Forelimb muscle (tissue), 1 donor: Measurements from ENCODE around the gene DTWD2. TPM values are rescaled to one million over a fixed set of nuclear protein-coding genes. Genes with fewer than 3 reads are reported as not detected.
"Not testable (repeated sequence)": the region's sequence is repeated elsewhere in the genome, so short reads cannot be mapped to it uniquely, and the experiment has no call there.

ENCODE experiments used
- DNase-seq: peaks from one replicate; pipeline ENCODE4 v3.0.0-alpha.2; 2013; ENCODE audit warnings: low read depth
- polyA plus RNA-seq: library from polyadenylated mRNA; unstranded; fragments of 120-200 nt; gene quantifications from one replicate; pipeline ENCODE4 v1.2.1, GENCODE V29; 2013; ENCODE audit not compliant: insufficient read length

DTWD2 gene
- polyA plus RNA-seq, 1 donor, result 7.8 TPM

DNA sequence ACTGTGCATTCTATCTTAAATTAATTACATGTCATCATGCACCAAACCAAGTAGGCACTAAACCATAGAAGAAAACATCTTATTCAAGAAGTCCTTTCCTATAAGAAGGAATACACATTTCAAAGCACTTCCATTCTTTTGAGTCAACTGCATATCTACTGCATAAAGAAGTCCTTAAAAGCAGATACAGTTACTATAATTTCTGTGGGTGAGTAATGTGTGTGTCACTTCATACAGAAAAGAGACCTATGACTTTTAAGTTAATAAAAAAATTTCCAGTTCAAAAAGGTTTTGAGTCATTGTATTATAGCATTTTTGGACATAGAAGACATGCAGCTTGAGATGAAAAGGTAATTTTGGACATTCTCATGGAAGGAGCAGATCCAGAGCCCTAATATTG lies 125.0 kb downstream of the DTWD2 start:
- no peak for DNase-seq

DNA sequence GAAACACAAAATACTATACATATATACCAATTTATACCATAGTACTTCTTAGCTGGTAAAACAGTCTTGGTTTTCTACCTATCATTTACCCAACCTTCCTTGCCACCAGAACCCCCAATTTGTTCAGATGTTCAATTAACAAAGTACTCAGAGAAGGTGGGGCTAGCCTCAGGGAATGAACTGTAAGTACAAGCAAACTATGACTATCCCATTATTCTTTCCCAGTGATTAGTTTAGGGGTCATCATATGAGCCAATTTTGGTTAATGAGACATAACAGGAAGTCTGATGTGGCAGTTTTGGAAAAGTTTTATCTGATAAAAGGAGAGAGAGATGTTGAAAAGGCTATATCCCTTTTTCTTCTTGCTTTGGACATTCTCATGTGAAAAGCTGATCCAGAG lies 125.8 kb downstream of the DTWD2 start:
- DNase-seq, result no peak

DNA sequence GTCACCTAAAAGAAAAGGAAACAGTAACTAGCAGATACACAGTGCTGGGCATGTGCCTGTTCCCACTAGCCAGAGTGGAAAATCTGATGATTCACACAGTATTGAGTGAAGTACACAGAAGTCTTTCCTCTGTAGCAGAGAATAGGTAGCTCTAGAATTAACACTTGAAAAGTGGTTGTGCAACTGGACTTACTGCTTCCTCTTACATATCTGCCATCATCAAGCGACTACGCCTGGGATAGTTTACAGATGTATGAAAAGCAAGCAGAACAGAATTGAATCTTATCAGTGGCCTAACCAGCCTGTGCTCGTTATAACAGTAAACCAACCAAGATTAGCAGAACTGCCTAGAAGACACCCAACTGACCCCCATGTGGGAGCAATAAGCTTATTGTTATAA lies 130.6 kb downstream of the DTWD2 start:
- no peak for DNase-seq

DNA sequence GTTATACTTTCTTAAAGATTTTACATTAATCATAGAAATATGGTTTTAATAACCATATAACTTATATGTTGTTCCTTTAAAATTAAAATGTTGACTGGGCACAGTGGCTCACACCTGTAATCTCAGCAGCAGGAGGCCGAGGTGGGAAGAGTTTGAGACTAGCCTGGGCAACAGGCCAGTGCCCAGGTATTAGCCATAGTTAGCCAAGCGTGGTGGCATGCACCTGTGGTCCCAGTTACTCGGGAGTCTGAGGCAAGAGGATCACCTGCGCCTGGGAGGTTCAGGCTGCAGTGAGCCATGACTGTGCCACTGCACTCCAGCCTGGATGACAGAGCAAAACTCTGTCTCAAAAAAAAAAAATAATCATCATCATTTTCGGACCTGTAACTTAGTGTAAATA lies 133.5 kb downstream of the DTWD2 start:
- DNase-seq, result no peak

GRCh38 chr5:118851785-118852184 lies 136.6 kb downstream of the DTWD2 start:
- DNase-seq, result not testable (repeated sequence)

DNA sequence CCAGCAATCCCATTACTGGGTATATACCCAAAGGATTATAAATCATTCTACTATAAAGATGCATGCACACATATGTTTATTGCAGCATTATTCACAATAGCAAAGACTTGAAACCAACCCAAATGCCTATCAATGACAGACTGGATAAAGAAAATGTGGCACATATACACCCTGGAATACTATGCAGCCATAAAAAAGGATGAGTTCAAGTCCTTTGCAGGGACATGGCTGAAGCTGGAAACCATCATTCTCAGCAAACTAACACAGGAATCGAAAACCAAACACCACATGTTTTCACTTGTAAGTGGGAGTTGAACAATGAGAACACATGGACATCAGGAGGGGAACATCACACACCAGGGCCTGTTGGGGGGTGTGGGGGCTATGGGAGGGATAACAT lies 138.8 kb downstream of the DTWD2 start:
- not testable (repeated sequence) for DNase-seq

GRCh38 chr5:118844351-118844750 lies 144.0 kb downstream of the DTWD2 start:
- no peak for DNase-seq

GRCh38 chr5:118834710-118835109 lies 153.6 kb downstream of the DTWD2 start:
- DNase-seq, result no peak

DNA sequence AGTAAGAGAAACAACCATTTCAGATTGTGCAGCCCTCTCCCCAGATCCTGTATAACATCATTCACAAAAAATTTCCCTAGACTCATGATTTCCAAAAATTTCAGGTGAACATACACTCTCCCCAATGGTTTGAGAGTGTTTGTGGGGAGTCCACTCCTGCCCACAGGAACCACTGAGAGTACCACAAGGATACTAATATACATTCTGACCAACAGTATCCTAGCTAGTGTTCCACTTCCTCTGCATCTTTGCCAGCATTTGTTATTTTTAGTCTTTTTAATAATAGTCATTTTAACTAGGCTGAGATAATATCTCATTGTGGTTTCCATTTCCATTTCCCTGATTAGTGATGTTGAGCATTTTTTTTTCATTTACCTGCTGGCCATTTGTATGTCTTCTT lies 155.4 kb downstream of the DTWD2 start:
- DNase-seq, result no peak

DNA sequence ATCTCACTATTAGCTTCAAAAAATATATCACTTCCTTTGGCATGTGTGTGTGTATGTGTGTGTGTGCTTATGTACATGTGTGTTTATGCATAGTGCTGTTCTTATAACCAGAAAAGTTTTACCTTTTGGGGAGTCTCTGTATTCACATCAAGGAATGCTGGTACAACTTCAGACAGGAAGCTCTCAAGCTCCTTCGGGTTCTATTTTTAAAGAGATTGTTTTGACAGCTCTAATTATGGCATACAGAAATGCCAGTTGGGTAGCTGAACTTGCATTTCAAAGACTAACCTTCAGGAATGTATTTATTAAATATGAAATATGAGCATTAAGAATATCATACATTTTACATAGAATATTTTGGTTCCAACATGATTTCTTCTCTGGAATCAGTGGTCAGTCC lies 163.1 kb downstream of the DTWD2 start:
- no peak for DNase-seq

GRCh38 chr5:118818604-118819003 lies 169.7 kb downstream of the DTWD2 start:
- DNase-seq, result no peak

- no peak for DNase-seq
Measured at GRCh38 chr5:118808441-118808840, 179.9 kb downstream of the DTWD2 start.

- DNase-seq, result no peak
Measured at GRCh38 chr5:118806571-118806970, 181.8 kb downstream of the DTWD2 start.

DNA sequence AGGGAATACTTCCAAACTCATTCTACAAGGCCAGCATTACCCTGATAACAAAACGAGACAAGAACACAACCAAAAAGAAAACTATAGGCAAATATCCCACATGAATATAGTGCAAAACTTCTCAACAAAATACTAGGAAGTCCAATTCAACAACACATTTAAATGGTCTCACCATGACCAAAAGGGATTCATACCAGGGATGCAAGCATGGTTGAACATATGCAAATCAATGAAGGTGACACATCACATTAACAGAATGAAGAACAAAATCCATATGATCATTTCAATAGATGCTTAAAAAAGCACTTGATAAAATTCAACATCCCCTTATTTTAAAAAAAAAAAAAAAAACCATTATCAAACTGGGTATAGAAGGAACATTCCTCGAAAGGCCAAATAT lies 186.0 kb downstream of the DTWD2 start:
- no peak for DNase-seq

- no peak for DNase-seq
Measured at GRCh38 chr5:118796081-118796480, 192.3 kb downstream of the DTWD2 start.

DNA sequence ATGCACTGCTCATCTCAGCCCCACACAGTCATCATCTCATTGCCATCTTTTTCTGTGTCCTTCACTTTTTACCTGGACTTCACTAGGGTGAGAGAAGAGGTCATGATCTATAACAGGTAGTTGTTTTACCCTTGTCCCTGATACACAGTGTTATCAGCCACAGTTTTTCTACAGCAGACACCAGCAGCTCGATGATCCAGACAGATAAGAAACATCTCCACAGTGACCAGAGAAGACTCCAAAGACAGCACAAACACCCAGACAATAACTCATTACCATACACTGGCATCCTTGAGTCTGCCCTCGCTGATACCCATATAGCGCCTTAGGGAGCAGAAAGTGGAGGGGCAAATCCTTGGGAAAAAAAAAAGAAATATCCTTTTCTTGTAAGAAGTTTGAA lies 194.1 kb downstream of the DTWD2 start:
- DNase-seq, result no peak

DNA sequence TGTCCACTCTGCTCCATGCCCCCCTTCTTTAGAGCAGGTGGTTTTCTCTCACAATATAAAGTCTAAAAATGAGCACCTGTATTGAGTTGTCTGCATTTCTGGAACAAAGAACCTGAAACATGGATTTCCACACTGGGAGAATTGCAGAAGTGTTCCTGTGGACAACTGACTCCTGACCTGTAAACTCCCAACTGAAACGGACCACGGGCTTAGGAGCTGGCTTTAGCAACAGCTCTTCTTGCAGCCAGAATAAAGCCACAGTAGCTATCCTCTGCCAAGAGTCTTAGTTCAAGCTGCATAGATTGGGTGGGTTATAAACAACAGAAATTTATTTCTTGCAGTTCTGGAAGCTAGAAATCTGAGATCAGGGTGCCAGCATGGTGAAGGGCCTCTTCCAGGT lies 194.7 kb downstream of the DTWD2 start:
- no peak for DNase-seq

DNA sequence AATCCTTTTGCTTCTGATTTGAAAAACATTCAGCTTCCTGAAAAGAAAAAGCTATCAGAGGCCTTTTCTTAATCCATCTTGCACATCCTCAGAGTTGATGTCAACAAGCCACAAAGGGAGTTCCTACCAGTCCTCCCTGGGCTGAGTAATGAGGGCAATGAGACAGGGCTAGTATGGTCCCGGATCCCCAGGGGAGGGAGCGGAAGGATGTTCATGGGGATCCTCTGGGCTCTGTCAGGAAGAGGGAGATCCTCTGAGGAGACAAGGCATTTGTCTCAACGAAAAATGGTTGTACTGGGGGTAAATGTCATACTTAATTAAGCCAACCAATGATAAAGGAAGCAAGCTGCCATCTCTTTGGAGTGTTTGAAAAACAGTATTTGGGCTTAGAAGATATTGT lies 195.3 kb downstream of the DTWD2 start:
- DNase-seq, result no peak

- peak; percentile 65 for DNase-seq
Measured at GRCh38 chr5:118791926-118792734, 196.2 kb downstream of the DTWD2 start.

DNA sequence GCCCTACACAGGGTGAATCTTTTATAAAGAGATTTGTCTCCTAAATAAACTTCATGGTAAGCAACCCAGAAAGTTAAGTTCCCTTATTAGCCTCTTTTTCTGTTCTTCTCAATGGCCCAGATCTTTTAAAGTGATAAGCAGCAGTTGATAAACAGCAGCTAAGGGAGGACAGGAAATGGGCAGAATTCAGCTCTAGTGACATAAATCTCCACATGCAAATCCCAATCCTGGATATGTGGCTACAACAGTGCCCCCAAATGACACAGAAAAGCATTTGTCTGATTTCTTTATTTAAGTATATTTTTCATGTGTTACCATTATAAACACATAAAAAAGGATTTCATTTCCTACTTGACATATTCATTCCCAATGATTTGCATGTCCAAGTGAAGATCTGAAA lies 199.0 kb downstream of the DTWD2 start:
- DNase-seq, result no peak

DNA sequence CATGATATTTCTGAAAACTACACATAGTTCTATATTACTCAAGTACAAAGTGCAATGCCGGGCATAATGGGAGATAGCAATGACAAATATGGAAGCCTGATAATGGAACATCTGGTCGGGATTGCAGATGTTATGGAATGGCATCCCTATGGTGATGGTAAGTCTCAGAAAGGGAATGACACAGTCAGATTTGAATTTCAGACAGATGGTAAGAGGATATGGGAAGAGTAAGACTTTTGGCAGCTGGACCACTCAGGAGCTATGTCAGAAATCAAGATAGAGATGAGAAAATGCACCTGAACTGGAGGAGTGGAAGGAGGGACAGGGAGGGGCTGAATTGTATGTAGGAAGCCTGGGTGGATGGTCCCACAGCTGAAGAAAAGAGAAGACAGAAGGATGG lies 200.0 kb downstream of the DTWD2 start:
- no peak for DNase-seq
